ENCODE measurements around the gene JARID2. TPM values are rescaled to one million over a fixed set of nuclear protein-coding genes. Genes with fewer than 3 reads are reported as not detected.
A peak's percentile ranks its signal among the peaks of the same experiment; 100 is the strongest.

Gene JARID2
- total and polyA plus RNA-seq, 9 of the 15 experiments (the other 6 are each of a cell fraction or from before 2014, with no cell fraction given): 5.0 to 29.0 (median 15.6) TPM

GRCh38 chr6:15248451-15249370 lies 2.8 kb downstream of the JARID2 start:
- peak overlapping the region; percentile 59 to 90 for H3K9ac ChIP-seq (ENCODE audit: insufficient read depth in 1 of 2, low read depth in 2 of 2, low read length in 2 of 2)
- H3K27ac ChIP-seq (ENCODE audit: extremely low read depth, low read depth, low read length): peak overlapping the region; percentile 69
- no peaks in the 10 kb centered on the region for H3K9me1 ChIP-seq (ENCODE audit: control insufficient read depth, insufficient read depth, low read length)
- DNase-seq (ENCODE audit: extremely low read depth in 1 of 4, low spot score in 3 of 4): peak; percentile 96 to 100 (median 98)
- no peaks in the 10 kb centered on the region for H3K9me3 ChIP-seq (replicated peaks; ENCODE audit: control insufficient read depth, insufficient read depth, low read depth, low read length)
- in situ Hi-C loops (cut with MboI): no loop called here
- H3K4me3 ChIP-seq: peak overlapping the region; percentile 56
- under 1% methylated on average over 20 of the region's 83 CpGs for WGBS (ENCODE audit: insufficient coverage, low coverage, missing lambda C conversion rate)
- POLR2A ChIA-PET: interaction anchor here (0.6 to 2.3 kb wide), 13 partner anchors 8 to 1194 kb away, joined by 3 to 19 read pairs (median 3); no protein-coding TSS in a partner anchor
- CTCF ChIA-PET (ENCODE audit: low intra/inter-chr PET ratio): interaction anchor here (0.8 to 1.8 kb wide), 2 partner anchors 26 to 375 kb away, joined by 3 to 4 read pairs; no protein-coding TSS in a partner anchor
- peak; percentile 57 for FAIRE-seq
- peak overlapping the region; percentile 79 for H2AFZ ChIP-seq (ENCODE audit: low read depth, low read length)
- peaks cover 32 to 44% of the 10 kb centered on the region in 2 experiments for H3K4me1 ChIP-seq (replicated peaks in 1 of 2; ENCODE audit: control insufficient read depth in 2 of 2, insufficient read depth in 2 of 2, low read length in 2 of 2)
- peak overlapping the region; percentile 94 for H3K4me2 ChIP-seq (ENCODE audit: insufficient read depth, low read length)
- H3K36me3 ChIP-seq (ENCODE audit: control insufficient read depth, insufficient read depth, low read length): peaks cover 6% of the 10 kb centered on the region; the same call in 1 of the 3 replicates
- H3K27me3 ChIP-seq (ENCODE audit: control insufficient read depth in 2 of 2, insufficient read depth in 2 of 2, low read length in 2 of 2): no peaks in the 10 kb centered on the region
- peaks cover 84% of the 10 kb centered on the region for H3K79me2 ChIP-seq (ENCODE audit: control insufficient read depth, insufficient read depth, low read length)
- peak; percentile 51 for ATAC-seq
- no TSS peak for BruUV-seq (replicated peaks)
- peaks cover 17% of the 10 kb centered on the region for H4K20me1 ChIP-seq (replicated peaks; ENCODE audit: control insufficient read depth, insufficient read depth, low read length)
- intact Hi-C loops (cut with micrococcal nuclease): loop anchor here (5.0 to 10.0 kb wide), 5 partner anchors 231 to 524 kb away; no protein-coding TSS in a partner anchor
- no peak for TF ChIP-seq ETS2 (tag; IDR thresholded peaks at IDR 0.05; ENCODE audit: borderline replicate concordance, poor library complexity, severe bottlenecking)
- TF ChIP-seq ZNF280B (CRISPR knock-in tag; IDR thresholded peaks at IDR 0.05): no peak
- no peak for TF ChIP-seq NR1H2 (CRISPR knock-in tag; IDR thresholded peaks at IDR 0.05)
- TF ChIP-seq MLX (CRISPR knock-in tag; conservative IDR thresholded peaks at IDR 0.05): no peak
- no peak for TF ChIP-seq ZNF445 (CRISPR knock-in tag; IDR thresholded peaks at IDR 0.05; ENCODE audit: low read depth)
- no peak for TF ChIP-seq IRF1 (CRISPR knock-in tag; IDR thresholded peaks at IDR 0.05; ENCODE audit: borderline replicate concordance)
- TF ChIP-seq TCF7 (IDR thresholded peaks at IDR 0.05; ENCODE audit: borderline replicate concordance): no peak
- no peak for TF ChIP-seq ZBTB49 (CRISPR knock-in tag; IDR thresholded peaks at IDR 0.05; ENCODE audit: borderline replicate concordance)
- peak; percentile 27; the same call in 1 of the 2 replicates for TF ChIP-seq PKNOX1 (IDR thresholded peaks at IDR 0.05)
- TF ChIP-seq BHLHE40 (IDR thresholded peaks at IDR 0.05; ENCODE audit: low read length): 0 out of 2 replicates have a peak, but pooled peaks have one; percentile 6
- 0 out of 2 replicates have a peak, but pooled peaks have one; percentile 13 for TF ChIP-seq HIVEP1 (CRISPR knock-in tag; IDR thresholded peaks at IDR 0.05)
- no peak for TF ChIP-seq ZNF668 (CRISPR knock-in tag; IDR thresholded peaks at IDR 0.05)
- TF ChIP-seq CTBP1 (IDR thresholded peaks at IDR 0.05; ENCODE audit: borderline replicate concordance): peak; percentile 91

All from K562 (cell line).